Jurkat, Clone E6-1 (cell line): ENCODE results near the gene MICALL1.
"Not testable (repeated sequence)": the region's sequence is repeated elsewhere in the genome, so short reads cannot be mapped to it uniquely, and the experiment has no call there.

Experiments
- DNase-seq: peaks from one replicate; pipeline ENCODE4 v3.0.0-alpha.2; 2011; ENCODE audit warnings: low read depth, low spot score
- H3K4me3 ChIP-seq: 2 replicates; pipeline ENCODE4 v1.5.1; 2011; ENCODE audit warnings: mild to moderate bottlenecking, low read length, control low read depth, moderate library complexity

Gene MICALL1

GRCh38 chr22:37953062-37953436 lies 47.0 kb downstream of the MICALL1 start:
- no peak for DNase-seq
- peak overlapping the region; percentile 96 for H3K4me3 ChIP-seq

GRCh38 chr22:37953437-37954179 lies 47.5 kb downstream of the MICALL1 start, which contains the start of the genes C22orf23 and POLR2F:
Gene C22orf23 (minus strand): TSS chr22:37953601. CDS start chr22:37953149, 452 bp downstream.
Gene POLR2F (plus strand): TSS chr22:37953699. CDS start chr22:37953788, 89 bp downstream.
- peak within 1 kb of the TSS; percentile 96 for H3K4me3 ChIP-seq
- peak; percentile 92 for DNase-seq

GRCh38 chr22:37954686-37955085 lies 48.6 kb downstream of the MICALL1 start:
- peak overlapping the region; percentile 96 for H3K4me3 ChIP-seq
- no peak for DNase-seq

GRCh38 chr22:37955825-37956397 lies 49.8 kb downstream of the MICALL1 start:
- DNase-seq, H3K4me3 ChIP-seq: not testable (repeated sequence)

- DNase-seq, result no peak
- H3K4me3 ChIP-seq, result no peak overlapping the region
These were observed 51.1 kb downstream of the MICALL1 start for GRCh38 chr22:37957232-37957631.

GRCh38 chr22:37959231-37959825 lies 53.2 kb downstream of the MICALL1 start:
- H3K4me3 ChIP-seq, result no peak overlapping the region
- no peak for DNase-seq

- H3K4me3 ChIP-seq, result no peak overlapping the region
These were observed 55.0 kb downstream of the MICALL1 start for GRCh38 chr22:37961062-37961461.

GRCh38 chr22:37965940-37966664 lies 60.0 kb downstream of the MICALL1 start:
- DNase-seq, result no peak
- no peak overlapping the region for H3K4me3 ChIP-seq

More at GRCh38 chr22:37961062-37961461, 55.0 kb downstream of the MICALL1 start:
- no peak for DNase-seq

GRCh38 chr22:37967147-37967546 lies 61.0 kb downstream of the MICALL1 start:
- no peak for DNase-seq
- no peak overlapping the region for H3K4me3 ChIP-seq

GRCh38 chr22:37967637-37968451 lies 61.7 kb downstream of the MICALL1 start:
- DNase-seq, result no peak
- no peak overlapping the region for H3K4me3 ChIP-seq

- no peak overlapping the region for H3K4me3 ChIP-seq
- DNase-seq, result no peak
These were observed 62.6 kb downstream of the MICALL1 start for GRCh38 chr22:37968452-37969251.

- no peak overlapping the region for H3K4me3 ChIP-seq
- DNase-seq, result no peak
These were observed 64.8 kb downstream of the MICALL1 start for GRCh38 chr22:37970864-37971263.

- no peak for DNase-seq
- no peak overlapping the region for H3K4me3 ChIP-seq
These were observed 65.7 kb downstream of the MICALL1 start for GRCh38 chr22:37971475-37972434.

GRCh38 chr22:37972527-37972926 lies 66.4 kb downstream of the MICALL1 start:
- no peak for DNase-seq
- no peak overlapping the region for H3K4me3 ChIP-seq

- DNase-seq, result no peak
- no peak overlapping the region for H3K4me3 ChIP-seq
These were observed 67.4 kb downstream of the MICALL1 start for GRCh38 chr22:37973271-37974170.

GRCh38 chr22:37975153-37975552 lies 69.1 kb downstream of the MICALL1 start:
- DNase-seq, result no peak
- no peak overlapping the region for H3K4me3 ChIP-seq
